Measurements from ENCODE around the gene FAM110A. TPM values are rescaled to one million over a fixed set of nuclear protein-coding genes. Genes with fewer than 3 reads are reported as not detected.

FAM110A gene
- polyA plus RNA-seq, 3 donors: 2.7 to 5.3 (median 3.9) TPM

- WGBS, 3 donors: 46 to 66% (median 54%) methylated on average over 3 of the region's 3 CpGs
- no peak overlapping the region for H3K27ac ChIP-seq (ENCODE audit: low read depth, low read length)
These were observed 26.3 kb downstream of the FAM110A start for GRCh38 chr20:859751-860231.

DNA sequence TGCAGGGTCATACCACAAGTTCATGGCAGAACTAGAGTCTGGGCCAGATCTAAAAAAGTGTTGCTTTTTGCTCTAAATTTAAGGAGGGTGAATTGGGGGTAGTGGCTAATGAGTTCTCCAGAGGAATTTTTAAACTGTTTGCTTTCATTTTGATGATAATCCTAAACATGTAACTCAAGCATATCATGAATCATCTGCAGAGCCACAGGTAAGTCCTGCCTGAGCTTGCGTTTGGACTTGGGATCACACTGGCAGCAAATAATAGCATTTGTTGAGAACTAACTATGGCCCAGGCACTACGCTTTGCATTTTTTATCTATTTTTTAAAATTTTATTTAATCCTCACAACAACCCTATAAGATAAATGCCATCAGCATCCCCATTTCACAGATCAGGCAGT lies 27.4 kb downstream of the FAM110A start:
- WGBS, 3 donors: 97 to 100% (median 97%) methylated on average over 2 of the region's 2 CpGs
- no peak overlapping the region for H3K27ac ChIP-seq (ENCODE audit: low read depth, low read length)

DNA sequence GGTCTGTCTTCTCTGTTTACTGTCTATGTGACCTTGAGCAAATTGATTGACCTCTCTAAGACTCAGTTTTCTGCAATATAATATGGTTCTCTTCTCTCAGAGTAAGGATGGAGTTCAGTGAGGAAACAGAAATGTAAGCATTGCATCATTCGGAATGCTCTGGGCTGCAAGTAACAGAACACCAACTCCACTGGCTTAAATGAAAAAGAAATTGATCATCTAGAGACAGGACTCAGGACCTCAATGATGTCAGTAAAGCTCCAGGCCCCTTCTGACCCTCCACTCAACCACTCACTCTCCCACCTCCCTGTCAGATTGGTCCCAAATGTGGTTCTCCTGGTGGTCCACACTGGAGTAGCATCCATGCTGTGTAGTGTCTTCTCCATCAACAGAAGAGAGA lies 31.9 kb downstream of the FAM110A start:
- no peak overlapping the region for H3K27ac ChIP-seq (ENCODE audit: low read depth, low read length)
- WGBS, 3 donors: 90 to 96% (median 90%) methylated on average over 1 of the region's 1 CpG

- no peak overlapping the region for H3K27ac ChIP-seq (ENCODE audit: low read depth, low read length)
- 84 to 92% (median 85%) methylated on average over 9 of the region's 9 CpGs for WGBS, 3 donors
These were observed 34.8 kb downstream of the FAM110A start for GRCh38 chr20:868279-868678.

DNA sequence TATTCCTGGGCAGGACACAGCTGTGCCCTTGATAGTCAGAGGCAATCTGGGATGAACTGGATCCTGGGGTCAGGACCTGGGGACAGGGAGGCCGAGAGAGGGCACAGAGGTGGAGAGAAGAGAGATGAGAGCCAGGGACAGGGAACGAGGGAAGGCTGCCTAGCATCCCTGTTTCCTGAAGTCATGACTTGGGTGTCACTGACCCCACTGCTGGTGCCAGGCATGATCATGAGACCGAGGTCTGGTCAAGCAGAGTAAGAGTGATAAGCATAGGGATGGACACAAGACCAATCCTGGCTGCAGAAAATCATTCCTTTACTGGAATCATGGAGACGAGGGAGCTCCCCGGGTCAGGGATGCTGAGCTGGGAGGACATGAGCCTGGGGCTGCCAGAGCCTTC lies 36.1 kb downstream of the FAM110A start:
- no peak overlapping the region for H3K27ac ChIP-seq (ENCODE audit: low read depth, low read length)
- 55 to 77% (median 58%) methylated on average over 5 of the region's 5 CpGs for WGBS, 3 donors

GRCh38 chr20:870758-871157 lies 37.2 kb downstream of the FAM110A start:
- WGBS, 3 donors: 72 to 90% (median 74%) methylated on average over 3 of the region's 3 CpGs
- H3K27ac ChIP-seq (ENCODE audit: low read depth, low read length): no peak overlapping the region

GRCh38 chr20:871436-871835 lies 37.9 kb downstream of the FAM110A start:
- no peak overlapping the region for H3K27ac ChIP-seq (ENCODE audit: low read depth, low read length)

DNA sequence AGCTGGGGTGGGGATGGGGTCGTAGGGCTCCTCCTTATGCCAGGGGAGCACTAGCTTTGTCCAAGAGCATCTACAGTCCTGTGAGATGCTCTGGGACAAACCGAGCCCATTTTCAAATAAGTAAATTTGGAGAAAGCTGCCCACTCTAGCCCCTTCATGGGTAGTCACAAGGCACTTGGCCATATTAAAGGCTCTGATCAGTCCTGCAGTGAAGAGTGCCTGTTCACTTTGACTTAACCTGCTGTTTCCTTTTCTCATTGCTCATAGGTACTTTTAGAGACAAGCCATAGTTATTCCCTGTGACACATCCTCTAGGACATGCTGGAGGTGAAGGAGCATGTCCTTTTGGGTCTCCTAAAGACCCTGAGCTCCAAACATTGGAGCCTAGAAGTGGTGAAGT lies 38.4 kb downstream of the FAM110A start:
- 56 to 86% (median 59%) methylated on average over 2 of the region's 2 CpGs for WGBS, 3 donors
- H3K27ac ChIP-seq (ENCODE audit: low read depth, low read length): no peak overlapping the region

GRCh38 chr20:872855-873520 lies 39.5 kb downstream of the FAM110A start:
- no peak overlapping the region for H3K27ac ChIP-seq (ENCODE audit: low read depth, low read length)
- WGBS, 3 donors: 63 to 76% (median 70%) methylated on average over 19 to 20 of the region's 20 CpGs

- 71 to 86% (median 79%) methylated on average over 10 of the region's 10 CpGs for WGBS, 3 donors
- H3K27ac ChIP-seq (ENCODE audit: low read depth, low read length): no peak overlapping the region
These were observed 40.5 kb downstream of the FAM110A start for GRCh38 chr20:873875-874607.

DNA sequence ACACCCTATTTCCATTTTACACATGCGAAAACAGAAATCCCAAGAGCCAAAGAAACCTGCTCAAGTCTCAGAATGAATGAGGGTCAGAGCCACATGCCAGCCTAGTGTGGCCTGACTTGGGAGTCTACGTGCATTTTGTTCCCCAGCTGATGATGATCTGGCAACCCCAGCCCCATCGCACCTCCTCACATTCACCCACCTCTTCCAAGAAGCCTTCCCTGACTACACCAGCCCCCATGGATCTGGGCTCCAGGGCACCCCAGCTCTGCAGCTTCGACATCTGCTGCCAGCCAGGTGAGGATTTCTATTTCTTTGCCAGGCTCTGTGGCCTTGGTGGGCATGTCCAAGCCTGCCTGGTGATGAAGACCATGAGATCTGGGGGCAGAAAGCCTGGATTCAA lies 41.6 kb downstream of the FAM110A start:
- no peak overlapping the region for H3K27ac ChIP-seq (ENCODE audit: low read depth, low read length)
- 80 to 91% (median 87%) methylated on average over 4 of the region's 4 CpGs for WGBS, 3 donors

- WGBS, 3 donors: 72 to 87% (median 85%) methylated on average over 7 of the region's 7 CpGs
- H3K27ac ChIP-seq (ENCODE audit: low read depth, low read length): no peak overlapping the region
These were observed 44.3 kb downstream of the FAM110A start for GRCh38 chr20:877814-878213.

GRCh38 chr20:878511-879307 lies 45.2 kb downstream of the FAM110A start:
- no peak overlapping the region for H3K27ac ChIP-seq (ENCODE audit: low read depth, low read length)
- WGBS, 3 donors: 54 to 63% (median 58%) methylated on average over 9 of the region's 9 CpGs

DNA sequence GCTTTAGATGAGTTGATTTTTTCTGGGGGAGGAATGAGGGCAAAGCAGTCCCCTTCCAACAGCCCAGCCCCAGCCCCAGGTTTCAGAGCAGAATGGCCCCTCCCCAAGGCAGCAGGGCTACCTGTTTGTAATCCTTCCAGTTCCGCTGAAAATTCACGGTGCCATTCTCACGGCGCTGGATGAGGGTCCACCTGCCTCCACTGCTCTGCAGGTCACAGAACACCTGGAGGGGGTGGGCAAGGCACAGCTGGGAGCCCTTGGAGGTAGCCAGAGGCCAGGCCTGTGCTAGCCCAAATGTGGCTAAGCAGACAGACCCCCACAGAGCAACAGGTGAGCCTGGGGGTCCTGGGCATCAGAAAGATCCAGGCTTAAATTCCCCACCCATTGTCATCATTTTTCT lies 46.1 kb downstream of the FAM110A start:
- no peak overlapping the region for H3K27ac ChIP-seq (ENCODE audit: low read depth, low read length)
- WGBS, 3 donors: 50 to 68% (median 66%) methylated on average over 4 of the region's 4 CpGs

DNA sequence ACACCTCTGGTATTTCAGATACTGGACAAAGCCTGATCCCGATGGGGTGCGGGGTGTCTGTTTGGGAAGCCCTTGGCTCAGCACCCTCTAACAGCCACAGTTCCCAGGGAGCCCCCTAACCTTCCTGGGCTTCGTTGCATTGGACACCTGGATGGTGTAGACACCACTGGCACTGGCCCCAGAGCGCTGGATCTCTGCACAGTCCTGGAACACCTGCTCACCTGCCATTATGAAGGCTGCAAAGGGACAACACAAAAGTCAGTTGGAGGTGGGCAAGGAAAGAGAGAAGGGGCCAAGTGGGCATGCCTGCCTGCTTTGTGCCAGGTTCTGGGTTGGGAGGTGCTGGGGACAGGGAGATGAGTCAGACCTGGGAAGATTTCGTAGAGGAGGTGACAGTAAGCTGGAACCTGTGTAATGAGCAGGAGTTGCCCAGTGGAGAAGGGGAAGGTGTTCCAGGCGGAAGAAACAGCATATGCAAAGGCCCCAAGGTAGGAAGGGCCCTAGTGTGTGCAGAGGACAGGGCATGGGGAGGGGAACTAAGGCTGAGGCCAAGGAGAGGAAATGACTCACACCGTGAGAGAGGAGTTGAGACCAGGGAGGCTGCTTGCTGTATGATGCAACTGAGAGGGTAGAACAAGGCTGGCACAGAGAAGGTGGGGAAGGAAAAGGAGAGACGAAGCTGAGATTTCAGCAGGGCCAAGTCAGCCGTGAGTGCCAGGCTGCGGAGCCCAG lies 47.7 kb downstream of the FAM110A start:
- H3K27ac ChIP-seq (ENCODE audit: low read depth, low read length): no peak overlapping the region
- 66 to 74% (median 68%) methylated on average over 10 of the region's 10 CpGs for WGBS, 3 donors

DNA sequence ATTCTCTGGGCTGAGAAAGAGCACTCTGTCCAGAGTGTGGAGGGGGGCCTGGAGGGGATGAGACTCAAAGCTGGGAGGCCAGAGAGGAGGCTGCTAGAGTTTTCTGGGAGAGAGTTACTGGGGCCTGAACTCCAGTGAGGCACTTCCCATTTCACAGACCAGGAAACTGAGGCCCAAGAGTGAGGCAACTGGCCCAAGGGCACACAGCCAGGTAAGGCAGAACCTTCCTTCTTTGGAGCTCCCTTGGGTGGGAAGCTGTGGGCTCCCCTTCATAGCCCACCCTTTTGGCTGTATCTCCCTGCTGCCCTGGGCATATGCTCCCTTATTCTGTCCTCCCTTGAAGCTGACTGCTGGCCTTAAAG lies 48.2 kb downstream of the FAM110A start:
- H3K27ac ChIP-seq (ENCODE audit: low read depth, low read length): no peak overlapping the region

GRCh38 chr20:884983-885952 lies 51.8 kb downstream of the FAM110A start:
- 14 to 16% (median 16%) methylated on average over 39 to 41 of the region's 41 CpGs for WGBS, 3 donors
- no peak overlapping the region for H3K27ac ChIP-seq (ENCODE audit: low read depth, low read length)

DNA sequence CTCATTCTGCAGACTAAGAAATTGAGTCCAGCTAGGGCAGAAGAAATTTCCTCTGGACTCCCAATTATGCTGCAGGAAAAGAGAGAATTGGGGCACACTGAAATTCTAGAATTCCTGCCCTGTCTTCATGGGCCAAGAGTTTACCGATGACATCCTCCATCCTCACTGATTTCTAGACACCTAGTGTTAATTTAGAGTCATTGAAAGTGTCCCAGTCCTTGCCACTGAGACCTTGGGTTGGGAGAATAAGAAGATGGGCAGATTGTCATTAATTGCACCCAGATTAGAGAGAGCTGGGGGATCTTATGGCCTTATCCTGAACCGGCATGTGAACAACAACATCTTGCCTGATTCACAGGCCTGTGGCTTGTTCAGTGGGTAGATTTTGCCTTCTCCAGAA lies 53.6 kb downstream of the FAM110A start:
- 73 to 96% (median 95%) methylated on average over 2 of the region's 2 CpGs for WGBS, 3 donors
- H3K27ac ChIP-seq (ENCODE audit: low read depth, low read length): no peak overlapping the region
